NOMO-1 treated with DMSO at 0.1 percent for 48 hours (cell line): Measurements from ENCODE around the gene ANXA8L1.
"Not testable (repeated sequence)": the region's sequence is repeated elsewhere in the genome, so short reads cannot be mapped to it uniquely, and the experiment has no call there.

Experiments used
- DNase-seq: peaks from one replicate; lab custom pipeline; 2025; ENCODE audit not compliant: unreplicated experiment; lab: John Stamatoyannopoulos, UW

ANXA8L1 gene

GRCh38 chr10:46397767-46398166, 22.2 kb downstream of the ANXA8L1 start:
- not testable (repeated sequence) for DNase-seq

- DNase-seq: not testable (repeated sequence)
Observed at GRCh38 chr10:46398212-46398886, 22.8 kb downstream of the ANXA8L1 start.

- DNase-seq: not testable (repeated sequence)
Observed at GRCh38 chr10:46409556-46409955, 34.0 kb downstream of the ANXA8L1 start.

GRCh38 chr10:46411123-46411522, 35.5 kb downstream of the ANXA8L1 start:
- DNase-seq: not testable (repeated sequence)

GRCh38 chr10:46412665-46413064, 37.1 kb downstream of the ANXA8L1 start:
- DNase-seq: not testable (repeated sequence)

- not testable (repeated sequence) for DNase-seq
Observed at GRCh38 chr10:46415291-46415690, 39.7 kb downstream of the ANXA8L1 start.

GRCh38 chr10:46418283-46418682, 42.7 kb downstream of the ANXA8L1 start:
- not testable (repeated sequence) for DNase-seq

- not testable (repeated sequence) for DNase-seq
Observed at GRCh38 chr10:46419570-46420379, 44.2 kb downstream of the ANXA8L1 start.

- DNase-seq: not testable (repeated sequence)
Observed at GRCh38 chr10:46423550-46423949, 48.0 kb downstream of the ANXA8L1 start.

- DNase-seq: not testable (repeated sequence)
Observed at GRCh38 chr10:46440942-46441341, 65.4 kb downstream of the ANXA8L1 start.
